Activated CD4-positive, CD25-positive, alpha-beta regulatory T cell treated with anti-CD3 and anti-CD28 coated beads, Interleukin-2, amount 50 U/mL, for 72 hours (primary cell): ENCODE data around the gene SBF2.
"Not testable (repeated sequence)": the region's sequence is repeated elsewhere in the genome, so short reads cannot be mapped to it uniquely, and the experiment has no call there.

Experiments
- DNase-seq: peaks from one replicate; pipeline ENCODE4 v3.0.0; 2021

Gene SBF2

DNA sequence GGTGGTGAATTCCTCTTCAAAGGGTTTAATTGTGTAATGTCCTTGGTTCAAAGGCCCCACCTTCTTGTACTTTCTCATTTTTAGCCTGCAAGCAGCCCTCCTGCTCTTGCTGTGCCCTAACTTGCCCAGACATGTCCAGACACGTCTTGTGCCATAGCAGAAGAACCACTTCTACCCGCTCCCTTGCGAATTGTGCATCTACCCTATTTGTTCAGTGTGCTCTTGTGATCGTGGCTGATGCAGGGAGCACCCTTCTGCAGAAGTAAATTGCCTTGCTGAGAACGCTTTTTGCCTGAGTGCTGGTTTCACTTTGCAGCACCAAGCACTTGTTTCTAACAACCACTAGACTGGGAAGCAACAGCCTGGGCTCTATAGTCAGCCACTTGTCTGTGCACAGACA is 249.4 kb downstream of the SBF2 start:
- no peak for DNase-seq

DNA sequence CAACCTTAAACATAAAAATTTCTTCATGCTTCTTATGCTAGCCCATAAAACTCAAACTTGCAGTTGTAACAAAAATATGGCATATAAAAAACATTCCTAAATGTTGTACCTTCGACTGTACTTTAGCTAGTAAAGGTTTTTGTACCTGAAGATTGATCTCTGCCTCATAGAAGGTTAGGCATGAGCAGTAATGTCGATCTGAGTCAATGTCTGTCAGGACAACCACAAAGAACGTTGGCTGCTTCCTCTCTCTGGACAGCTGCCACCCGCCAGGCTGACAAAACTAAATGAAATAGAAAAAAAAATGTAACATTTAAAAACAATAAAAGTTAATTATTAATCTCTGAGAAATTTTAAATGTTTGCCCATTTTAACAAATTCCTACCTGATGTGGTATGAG is 251.3 kb downstream of the SBF2 start:
- DNase-seq = no peak

DNA sequence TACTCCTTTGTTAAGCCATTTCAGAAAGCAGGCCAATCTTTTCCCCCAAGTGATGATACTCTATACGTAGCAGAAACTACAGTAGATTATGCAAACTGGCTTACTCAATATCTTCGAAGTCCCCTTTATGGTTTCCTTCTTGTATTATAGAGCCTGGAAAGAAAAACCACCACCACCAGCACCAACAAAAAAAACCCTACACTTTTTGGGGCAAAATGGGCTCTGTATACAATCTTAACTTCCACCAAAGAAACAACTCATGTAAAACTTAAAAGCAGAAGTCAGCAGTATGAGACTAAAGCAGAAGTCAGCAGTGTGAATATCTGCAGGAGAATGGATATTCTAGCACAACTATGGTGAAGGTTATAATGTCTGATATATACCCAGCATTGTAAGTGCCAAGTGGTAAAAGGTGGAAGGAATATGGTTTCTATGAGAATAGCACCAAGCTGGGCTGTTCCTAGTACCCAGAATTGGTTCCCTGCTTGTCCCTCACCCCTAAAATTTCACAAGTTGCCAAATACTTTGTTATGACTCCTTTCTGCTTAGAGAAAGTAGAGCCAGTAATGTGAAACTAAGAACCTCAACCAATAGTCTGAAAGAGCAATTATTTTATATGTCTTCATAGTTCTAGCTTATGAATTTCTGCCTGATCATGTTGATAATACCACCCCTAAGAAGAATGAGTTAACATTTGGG is 252.1 kb downstream of the SBF2 start:
- no peak for DNase-seq

DNA sequence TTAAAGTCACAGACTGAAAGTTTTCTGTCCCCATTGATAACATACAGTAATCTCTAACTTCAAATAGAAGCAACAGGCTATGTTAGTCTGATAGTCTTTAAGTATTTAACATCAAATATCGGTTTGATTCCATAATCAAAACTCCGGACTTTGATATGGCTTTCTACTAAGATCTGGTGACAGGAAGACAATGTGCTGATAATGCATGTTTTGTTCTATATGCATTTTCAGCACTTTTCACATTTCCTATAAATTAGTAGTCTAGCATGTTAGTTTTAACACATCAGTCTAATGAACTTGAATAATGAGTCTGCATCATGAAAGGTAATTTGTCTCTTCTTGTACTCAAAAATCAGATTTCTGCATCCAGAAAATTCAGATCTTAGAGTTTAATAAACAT is 252.7 kb downstream of the SBF2 start:
- no peak for DNase-seq

DNA sequence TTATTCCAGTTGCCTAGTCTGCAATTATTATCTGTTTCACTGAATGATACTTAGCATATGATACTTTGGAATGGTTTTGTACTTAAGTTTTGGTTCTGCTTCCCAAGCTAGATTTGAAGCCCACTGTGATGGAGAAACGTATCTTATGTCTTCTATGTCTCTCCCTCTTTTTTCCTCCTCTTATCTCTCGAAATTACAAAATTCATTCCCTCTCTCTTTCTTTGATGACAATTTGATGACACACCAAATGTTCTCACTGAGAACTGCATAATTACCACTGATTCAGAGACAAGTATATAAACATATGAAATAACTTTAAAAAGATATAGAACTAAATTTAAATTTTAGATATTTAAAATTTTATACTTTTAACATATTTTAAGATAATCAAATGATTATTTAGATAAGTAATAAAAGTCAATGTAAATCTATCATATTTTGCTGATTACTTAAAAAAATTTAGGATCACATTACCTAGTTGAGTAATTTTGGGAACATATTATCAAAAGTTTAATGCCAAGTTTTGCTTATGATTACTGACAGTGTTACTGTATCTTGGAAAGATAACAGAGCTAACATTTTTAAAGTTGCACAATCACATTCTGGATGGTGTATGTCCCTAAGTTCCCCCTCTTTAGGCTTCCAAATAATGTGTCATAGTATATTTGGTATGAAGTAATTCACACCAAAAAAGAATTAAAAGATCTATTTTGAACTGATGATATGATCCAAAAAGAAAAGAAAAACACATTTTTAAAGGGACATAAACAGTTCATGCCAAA is 255.3 kb downstream of the SBF2 start:
- no peak for DNase-seq

DNA sequence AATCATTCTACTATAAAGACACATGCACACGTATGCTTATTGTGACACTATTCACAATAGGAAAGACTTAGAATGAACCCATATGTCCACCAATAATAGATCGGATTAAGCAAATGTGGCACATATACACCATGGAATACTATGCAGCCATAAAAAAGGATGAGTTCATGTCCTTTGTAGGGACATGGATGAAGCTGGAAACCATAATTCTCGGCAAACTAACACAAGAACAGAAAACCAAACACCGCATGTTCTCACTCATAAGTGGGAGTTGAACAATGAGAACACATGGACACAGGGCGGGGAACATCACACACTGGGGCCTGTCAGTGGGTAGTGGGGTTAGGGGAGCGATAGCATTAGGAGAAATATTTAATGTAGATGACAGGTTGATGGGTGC is 258.1 kb downstream of the SBF2 start:
- not testable (repeated sequence) for DNase-seq

DNA sequence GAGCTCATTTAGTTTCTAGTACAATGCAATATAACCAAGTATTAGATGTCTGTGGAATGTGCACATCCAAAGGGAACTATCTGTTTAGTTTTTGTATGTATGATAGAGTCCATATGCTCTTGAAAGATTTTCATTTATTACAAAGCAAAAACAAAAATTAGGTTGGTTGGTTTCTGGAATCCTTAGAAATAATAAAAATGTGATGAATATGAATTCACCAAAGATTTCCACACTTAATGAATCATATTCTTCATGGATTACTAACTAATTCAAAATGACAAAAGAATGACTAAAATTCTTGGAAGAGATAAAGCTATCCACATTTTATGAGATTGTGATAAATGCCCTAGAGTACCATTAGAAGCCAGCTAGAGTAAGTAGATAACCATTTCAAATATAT is 261.1 kb downstream of the SBF2 start:
- no peak for DNase-seq

DNA sequence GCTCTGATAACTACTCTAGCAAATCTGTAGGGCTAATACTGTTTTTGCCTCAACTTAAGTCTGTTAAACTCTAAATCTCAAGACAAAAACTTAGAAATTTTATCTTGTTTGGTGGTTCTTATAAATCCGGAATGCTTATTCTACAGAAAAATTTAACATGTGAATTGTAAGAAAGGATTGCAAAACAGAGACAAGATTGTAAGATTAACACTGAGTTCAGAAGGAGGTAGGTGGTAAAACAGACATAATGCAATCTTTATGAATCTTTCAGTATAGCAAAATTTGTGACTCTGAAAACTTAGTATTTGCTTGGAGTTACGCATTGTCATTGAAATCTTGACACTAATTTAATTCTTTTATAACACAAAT is 263.9 kb downstream of the SBF2 start:
- no peak for DNase-seq

DNA sequence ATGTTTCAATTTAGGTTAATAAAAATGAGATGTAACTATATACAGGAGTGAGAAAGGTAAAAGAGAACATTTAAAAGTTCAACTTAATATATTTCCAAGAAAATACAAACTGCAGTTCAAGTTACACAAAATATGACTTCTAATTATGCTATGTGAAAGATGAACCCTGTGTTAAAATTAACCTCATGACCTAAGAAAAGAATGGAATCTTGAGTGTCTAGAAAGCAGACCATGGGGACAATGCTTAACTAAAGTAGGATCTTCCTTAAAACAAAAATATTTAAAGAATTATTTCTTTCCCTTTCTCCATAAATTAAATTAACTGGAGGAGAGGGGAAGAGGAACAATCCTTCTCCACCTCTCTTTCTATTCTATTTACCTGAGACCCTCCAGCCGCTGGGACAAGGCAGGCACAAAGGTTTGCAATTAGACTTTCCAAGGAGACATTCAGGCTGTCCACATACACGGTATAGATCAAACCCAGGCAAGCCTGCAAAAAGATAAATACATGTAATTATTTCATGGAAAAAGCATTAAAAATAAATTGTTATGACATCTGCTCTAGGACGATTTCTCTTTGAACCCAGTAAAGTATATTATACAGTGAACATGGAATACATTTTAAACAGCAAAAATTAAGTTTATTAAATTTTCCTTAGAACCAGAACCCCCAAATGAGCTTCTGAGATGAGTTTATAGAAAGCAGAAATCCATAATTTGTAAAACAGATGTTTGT is 264.5 kb downstream of the SBF2 start:
- no peak for DNase-seq

DNA sequence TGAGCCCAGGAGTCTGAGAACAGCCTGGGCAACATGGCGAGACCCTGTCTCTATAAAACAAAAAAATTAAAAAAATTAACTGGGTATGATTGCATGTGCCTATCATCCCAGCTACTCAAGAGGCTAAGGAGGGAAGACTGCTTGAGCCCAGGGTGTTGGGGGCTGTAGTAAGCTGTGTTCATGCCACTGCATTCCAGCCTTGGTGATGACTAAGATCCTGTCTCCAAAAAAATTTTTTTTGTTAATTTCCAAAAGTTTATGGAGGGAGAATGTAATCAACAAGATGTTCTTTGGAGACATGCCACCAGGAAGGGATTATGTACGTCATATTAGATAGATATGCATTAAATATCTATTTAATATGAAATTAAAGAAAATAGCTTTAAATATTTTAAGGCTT is 267.5 kb downstream of the SBF2 start:
- DNase-seq = no peak

DNA sequence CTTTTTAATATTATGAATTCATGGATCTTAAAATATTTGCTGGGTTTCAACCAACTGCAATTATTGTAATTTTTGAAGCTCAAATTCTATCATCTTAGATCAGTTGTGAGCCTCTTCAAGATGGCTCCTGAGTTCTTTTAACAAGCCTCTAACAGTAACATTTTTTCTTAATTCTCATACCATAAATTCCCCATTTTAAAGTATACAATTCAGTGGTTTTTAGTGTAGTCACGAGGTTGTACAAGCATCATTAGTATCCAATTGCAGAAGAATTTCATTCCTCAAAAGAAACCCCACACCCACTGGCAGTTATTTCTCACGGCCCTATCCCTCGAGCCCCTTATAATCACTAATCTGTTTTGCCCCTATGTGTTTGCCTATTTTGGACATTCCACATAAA is 270.8 kb downstream of the SBF2 start:
- DNase-seq = no peak

DNA sequence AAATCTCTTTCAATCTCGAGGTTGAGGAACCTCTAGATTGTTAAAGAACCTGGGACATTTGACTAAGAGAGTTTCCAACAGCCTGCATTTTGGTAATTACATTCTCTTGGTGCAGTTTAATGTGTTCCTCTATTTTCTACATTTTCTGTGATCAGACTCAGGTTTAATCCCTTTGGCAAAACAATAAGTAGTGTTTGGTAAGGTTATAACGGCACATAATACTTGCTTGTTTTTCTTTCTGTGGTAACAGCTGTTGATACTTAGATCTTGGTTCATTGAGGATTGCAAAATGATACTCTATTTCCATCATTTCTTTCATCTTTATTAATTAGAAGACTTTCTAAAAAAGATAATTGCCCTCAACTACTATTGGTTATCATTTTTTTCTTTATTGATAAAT is 271.3 kb downstream of the SBF2 start:
- no peak for DNase-seq

DNA sequence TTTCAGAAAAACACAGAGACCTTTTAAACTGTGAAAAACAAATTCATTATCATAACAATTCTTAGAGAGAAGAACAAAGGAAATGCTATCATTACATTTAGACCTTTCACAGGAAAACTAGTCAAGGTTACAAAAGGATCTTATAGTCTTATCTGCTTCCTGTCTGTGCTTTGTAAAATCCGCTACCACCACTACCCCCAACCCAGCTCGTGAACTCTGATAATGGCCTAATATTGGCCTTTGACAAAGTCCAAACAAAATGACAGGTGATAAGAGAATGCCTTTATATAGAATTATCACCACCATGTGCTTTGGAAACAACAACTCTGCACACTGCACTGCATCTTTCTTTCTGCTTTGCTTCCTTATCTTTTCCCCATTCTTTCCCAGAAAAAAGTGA is 272.5 kb downstream of the SBF2 start:
- no peak for DNase-seq

DNA sequence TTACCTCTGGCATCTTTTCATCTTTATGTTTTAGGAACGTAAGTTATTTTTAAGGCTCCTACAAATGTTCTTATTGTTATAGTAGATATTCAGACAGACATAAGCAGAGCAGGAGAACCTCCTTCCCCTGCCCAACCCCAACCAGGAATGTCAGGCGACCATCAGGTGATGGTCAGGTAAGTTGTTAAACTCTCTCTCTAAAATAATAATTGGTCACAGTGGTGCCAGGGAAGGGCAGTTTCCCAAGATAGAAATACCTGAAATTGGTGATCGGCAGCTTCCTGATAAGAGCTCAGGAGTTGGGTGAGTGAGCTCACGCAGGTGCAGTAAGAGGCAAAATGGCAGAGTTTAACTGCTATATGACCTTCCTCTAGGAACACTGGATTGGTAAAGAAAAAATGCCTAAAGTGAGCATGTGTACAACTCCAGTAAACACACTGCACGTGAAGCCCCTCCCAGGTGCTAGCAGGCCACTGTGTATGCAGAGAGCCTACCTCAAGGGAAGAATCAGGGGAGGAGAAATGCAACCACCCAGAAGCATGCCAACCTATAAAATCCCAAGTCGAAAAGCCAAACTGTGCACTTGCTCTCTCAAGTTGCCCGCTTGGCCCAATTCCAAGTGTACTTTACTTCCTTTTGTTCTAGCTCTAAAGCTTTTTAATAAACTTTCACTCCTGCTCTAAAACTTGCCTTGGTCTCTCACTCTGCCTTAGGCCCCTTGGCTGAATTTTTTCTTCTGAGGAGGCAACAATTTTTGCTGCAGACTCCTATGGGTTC is 273.9 kb downstream of the SBF2 start:
- no peak for DNase-seq

DNA sequence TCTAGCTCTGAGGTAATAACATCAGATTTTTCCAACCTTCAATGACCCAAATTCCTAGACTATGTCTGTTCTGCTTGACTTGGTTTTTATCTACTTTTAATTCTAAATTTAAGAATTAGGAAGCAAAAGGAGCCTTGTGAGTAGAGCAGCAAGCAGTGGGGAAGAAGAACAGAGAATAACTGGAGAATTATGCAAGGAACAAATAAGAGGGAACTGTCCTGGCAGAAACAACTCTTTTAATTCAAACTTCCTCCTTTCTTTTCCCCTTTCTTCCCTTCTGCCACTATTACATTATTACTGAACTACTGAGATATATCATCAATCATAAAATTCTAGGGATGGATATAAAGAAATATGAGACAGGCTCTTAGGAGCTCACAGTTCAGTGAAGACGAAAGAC is 276.1 kb downstream of the SBF2 start:
- DNase-seq = no peak

DNA sequence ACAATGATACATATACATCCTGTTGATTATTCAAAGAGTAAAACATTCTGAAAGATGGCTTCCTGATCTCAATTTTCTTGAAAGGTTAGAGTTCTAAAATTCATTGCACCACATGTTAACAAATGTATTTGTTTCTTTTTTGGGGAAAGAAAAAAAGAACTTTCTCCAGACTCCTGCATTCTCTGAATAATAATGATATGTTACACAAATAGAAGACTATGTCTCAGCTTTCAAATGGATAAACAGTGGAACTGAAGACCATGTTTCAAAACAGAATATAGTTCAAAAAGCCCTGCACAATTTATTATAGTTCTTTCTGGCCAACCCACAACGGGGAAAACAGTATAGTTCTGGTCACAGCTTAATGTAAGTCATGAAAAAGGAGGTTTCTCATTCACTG is 277.0 kb downstream of the SBF2 start:
- DNase-seq = no peak

DNA sequence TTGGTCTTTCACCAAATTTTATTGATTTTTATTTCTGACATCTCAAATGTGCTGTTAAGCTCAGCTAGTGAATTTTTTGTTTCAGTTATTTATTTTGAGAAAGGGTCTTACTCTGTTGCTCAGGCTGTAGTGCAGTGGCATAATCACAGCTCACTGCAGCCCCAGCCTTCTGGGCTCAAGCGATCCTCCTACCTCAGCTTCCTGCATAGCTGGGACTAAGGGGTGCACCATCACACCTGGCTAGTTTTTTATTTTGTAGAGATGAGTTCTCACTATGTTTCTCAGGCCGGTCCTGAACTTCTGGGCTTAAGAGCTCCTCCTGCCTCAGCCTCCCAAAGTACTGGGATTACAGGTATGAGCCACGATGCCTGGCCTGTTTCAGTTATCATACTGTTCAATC is 282.0 kb downstream of the SBF2 start:
- DNase-seq = no peak

DNA sequence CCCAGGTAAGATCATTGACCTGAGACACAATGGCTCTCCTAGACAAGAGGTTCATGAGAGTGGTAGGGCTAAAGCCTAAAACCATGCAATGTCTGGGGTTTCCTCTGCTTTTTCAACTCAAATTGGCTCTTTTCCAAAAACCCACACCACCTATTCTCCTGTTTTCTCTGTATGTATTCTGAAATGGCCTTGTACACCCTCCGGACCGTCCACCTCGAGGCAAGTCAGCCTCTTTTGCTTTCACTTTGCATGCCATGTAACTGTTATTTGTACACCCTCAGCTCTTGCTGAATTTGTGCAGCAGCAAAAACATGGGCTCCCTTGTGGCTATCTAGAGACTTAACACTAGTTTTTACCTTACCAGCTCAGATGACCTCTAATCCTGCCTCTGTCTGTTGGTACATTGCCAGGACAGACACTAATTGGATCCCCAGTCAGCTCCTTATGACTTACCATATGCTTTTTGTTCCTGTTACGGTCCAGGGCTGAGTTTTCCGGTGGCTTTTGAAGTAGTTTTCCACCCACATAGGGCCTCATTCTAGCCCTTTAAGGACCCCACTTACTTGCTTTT is 288.0 kb downstream of the SBF2 start:
- no peak for DNase-seq

DNA sequence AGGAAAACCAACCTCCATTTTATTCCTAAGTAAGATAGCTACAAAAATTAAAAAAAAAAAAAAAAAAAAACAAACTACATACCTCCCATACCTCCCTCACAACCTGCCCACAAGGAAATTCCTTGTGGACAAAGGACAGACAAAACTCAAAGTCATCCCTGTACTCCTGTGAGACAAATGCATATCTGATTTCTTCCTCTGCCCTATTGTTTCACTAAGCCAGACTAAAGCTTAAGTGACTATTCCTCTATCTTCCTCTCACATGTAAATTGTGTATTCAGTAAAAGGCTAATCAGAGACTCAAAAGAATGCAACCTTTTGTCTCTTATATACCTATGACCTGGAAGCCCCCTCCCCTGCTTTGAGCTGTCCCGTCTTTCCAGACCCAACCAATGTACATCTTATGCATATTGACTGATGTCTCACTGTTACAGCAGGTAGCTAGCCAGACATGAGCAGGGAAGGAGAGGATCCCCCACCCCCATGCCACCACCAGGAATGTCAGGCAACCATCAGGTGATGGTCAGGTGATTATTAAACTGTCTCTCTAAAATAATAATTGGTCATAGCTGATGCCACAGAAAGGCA is 289.4 kb downstream of the SBF2 start:
- DNase-seq = no peak

DNA sequence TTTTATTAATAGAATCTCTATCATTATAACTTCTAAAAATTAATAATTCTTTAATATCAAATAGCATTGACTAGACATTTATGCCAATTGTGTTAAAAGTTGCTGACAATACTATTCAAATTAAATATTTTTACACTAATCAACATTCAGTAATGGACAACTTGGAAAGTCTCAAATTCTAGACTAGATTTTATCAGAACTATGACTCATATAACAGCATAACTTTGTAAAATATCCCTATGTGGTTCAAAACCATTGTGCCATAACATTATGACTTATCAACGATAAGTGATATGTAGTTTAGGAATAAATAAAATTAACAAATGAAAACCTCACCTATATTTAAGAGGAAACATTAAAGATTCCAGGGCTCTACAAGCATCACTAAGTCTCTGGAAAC is 291.8 kb downstream of the SBF2 start:
- no peak for DNase-seq

DNA sequence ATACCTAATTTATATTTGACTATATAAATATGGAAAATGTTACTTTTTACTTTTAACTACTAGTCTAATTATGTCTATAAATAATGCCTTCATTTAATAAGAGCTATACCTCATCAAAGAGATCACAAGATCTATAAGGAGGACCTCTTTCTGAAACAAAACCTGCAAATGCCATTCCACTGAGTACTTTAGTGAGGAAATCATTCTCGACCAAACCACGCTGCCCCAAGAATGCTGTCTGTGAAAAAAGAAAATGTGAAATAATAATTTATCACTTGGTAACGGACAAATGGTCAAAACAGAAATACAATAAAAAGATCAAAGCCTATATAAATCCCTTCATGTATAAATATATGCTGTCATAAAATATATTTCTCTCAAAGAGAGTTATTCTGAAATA is 301.7 kb downstream of the SBF2 start:
- no peak for DNase-seq

DNA sequence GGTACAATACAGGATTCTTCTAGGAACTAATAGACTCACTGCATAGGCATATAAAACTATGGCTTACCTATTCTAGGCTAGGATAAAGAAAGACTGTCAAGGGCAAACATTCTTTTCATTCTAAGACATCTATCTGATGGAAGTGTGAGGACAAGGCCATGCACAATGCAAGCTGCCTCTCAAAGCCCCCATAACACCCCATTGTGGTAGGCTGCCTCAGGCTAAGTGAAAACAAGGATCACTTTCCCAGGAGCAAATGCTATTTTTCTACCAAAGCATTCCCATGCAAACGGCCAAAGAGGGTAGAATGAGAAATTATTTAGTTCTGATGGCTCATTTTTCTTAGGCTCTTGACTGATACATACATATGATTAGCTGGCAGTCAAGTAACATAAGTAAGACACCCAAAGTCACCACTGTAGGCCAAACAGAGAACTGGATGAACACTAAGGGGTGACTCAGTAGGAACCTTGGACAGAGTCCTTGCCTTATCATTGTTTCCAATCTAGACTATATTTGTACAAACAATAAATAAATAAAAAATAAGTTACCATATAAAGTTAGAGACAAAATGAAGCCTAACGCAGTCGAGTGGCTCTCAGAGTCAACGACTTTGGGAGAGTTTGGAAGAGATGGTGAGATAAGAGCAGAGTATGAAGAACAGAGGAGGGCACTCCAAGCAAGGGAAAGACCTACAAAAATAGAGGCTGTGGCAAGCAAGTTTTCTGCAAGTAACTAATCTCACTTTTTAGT is 303.6 kb downstream of the SBF2 start:
- DNase-seq = no peak
